ENCODE measurements around the gene RAB30. TPM values are rescaled to one million over a fixed set of nuclear protein-coding genes. Genes with fewer than 3 reads are reported as not detected.

Gene RAB30
- polyA plus RNA-seq, 1 donor = 5.3 TPM

DNA sequence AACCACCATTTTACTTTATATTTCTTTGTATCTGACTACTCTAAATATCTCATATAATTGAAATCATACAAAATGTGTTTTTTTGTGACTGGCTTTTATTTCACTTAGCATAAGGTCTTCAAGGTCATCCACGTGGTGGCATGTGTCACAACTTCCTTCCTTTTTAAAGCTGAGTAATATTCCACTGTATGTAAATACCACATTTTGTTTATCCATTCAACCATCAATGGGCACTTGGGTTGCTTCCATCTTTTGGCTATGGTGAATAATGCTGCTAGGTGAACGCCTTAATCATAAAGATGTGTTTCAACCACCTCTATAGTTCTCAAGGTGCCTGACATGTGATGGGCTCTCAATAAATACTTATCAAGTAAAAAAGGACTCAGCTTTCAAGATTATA lies 15.5 kb downstream of the RAB30 start:
- Histone ChIP-seq H3K27ac (ENCODE audit: low read length) (no peak overlapping the region), H3K36me3 (ENCODE audit: control insufficient read depth, insufficient read depth, low read length) (no peaks in the 10 kb centered on the region), H3K9me3 (ENCODE audit: control insufficient read depth, low read depth, low read length) (no peaks in the 10 kb centered on the region), H3K4me3 (ENCODE audit: low read length) (no peak overlapping the region), H3K4me1 (ENCODE audit: control insufficient read depth, insufficient read depth, low read length) (no peaks in the 10 kb centered on the region), H3K27me3 (ENCODE audit: control insufficient read depth, insufficient read depth, low read length) (no peaks in the 10 kb centered on the region)
- WGBS (ENCODE audit: insufficient coverage, low lambda C conversion rate) = 83% methylated on average over 1 of the region's 2 CpGs
- DNase-seq = no peak

DNA sequence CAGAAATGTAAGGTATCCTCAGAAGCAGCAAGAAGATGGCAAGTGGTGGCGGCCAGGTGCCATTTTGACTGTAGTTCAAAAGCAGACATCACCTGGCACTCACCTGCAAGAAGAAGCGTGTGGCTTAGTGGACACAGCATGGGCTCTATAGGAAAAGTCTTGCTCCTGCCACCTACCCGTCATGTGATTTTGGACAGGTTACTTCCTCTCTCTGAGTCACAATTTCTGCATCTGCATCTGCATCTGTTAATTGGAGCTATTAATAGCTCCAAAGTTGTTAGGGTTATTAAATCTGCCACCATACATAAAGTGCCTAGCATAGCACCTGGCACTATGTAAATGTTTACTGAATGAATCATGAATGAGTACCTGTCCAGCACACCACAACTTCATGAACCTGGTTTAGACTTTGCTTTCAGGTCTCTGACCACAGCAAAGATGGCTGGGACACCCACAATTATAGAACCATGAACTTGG lies 16.8 kb downstream of the RAB30 start:
- Histone ChIP-seq H3K27ac (ENCODE audit: low read length) (no peak overlapping the region), H3K9me3 (ENCODE audit: control insufficient read depth, low read depth, low read length) (no peaks in the 10 kb centered on the region), H3K4me3 (ENCODE audit: low read length) (no peak overlapping the region), H3K36me3 (ENCODE audit: control insufficient read depth, insufficient read depth, low read length) (no peaks in the 10 kb centered on the region), H3K4me1 (ENCODE audit: control insufficient read depth, insufficient read depth, low read length) (no peaks in the 10 kb centered on the region), H3K27me3 (ENCODE audit: control insufficient read depth, insufficient read depth, low read length) (no peaks in the 10 kb centered on the region)
- WGBS (ENCODE audit: insufficient coverage, low lambda C conversion rate) = no CpG with 5 or more reads among the region's 3 CpGs
- peak in 1 of 2 donors; percentile 67 for DNase-seq

DNA sequence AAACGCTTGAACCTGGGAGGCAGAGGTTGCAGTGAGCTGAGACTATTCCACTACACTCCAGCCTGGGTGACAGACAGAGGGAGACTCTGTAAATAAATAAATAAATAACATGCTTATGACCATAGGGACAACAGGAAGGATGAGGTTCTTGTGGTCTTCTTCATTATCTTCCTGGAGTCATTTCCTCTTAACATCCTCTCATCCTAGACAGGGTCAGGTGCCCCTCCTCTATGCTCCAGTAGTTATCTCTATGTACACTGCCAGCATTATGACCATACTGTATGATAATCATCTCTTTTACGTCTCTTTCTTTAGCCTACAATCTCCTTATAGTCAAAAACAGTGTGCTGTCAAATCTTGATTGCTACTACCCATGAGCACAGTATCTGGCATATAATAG lies 17.7 kb downstream of the RAB30 start:
- H3K4me1 ChIP-seq (ENCODE audit: control insufficient read depth, insufficient read depth, low read length) = no peaks in the 10 kb centered on the region
- H3K9me3 ChIP-seq (ENCODE audit: control insufficient read depth, low read depth, low read length) = no peaks in the 10 kb centered on the region

DNA sequence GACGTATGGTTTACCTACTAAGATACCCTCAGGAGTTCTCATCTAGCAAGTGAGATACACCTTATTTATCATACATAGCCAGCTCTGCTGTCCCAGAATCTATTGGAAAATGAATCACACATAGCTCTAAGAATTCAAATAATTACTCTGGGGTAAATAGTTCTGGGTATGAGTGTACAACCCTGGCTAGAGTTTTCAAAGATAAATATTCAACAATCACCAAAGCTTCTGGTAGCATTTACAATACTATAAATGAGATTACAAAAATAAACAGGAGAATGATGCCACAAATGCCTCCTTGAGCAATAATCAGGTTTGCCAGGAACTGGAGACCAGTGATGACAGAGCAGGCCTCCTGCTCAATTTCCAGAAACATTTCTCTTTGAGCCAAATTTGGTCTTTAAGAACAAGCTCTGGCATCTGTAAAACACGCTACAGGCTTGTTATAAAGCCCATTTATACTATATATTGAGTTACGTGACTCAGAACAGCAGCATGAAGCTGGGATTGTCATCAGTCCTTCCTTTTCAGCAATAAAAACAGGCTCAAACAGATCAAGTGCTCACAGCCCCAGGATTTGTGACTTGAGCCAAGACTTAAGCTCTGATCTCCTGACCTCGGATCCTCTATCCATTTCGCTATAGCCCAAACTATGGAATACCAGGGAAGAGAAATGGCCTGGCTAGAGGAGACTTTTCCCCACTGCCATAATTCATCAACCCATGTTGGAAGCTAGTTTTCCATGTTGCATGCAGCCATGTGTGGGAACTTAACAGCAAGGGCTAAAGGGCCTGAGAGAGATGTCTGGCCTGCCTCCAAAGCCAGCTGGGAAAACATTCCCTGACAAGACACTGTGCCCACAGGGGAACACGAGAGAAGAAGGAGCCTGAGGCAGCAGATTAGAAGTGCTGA lies 19.7 kb downstream of the RAB30 start:
- no peaks in the 10 kb centered on the region for H3K27me3 ChIP-seq (ENCODE audit: control insufficient read depth, insufficient read depth, low read length)
- no CpG with 5 or more reads among the region's 6 CpGs for WGBS (ENCODE audit: insufficient coverage, low lambda C conversion rate)
- H3K36me3 ChIP-seq (ENCODE audit: control insufficient read depth, insufficient read depth, low read length) = no peaks in the 10 kb centered on the region
- no peaks in the 10 kb centered on the region for H3K9me3 ChIP-seq (ENCODE audit: control insufficient read depth, low read depth, low read length)
- no peak overlapping the region for H3K27ac ChIP-seq (ENCODE audit: low read length)
- no peaks in the 10 kb centered on the region for H3K4me1 ChIP-seq (ENCODE audit: control insufficient read depth, insufficient read depth, low read length)
- DNase-seq = peak in 1 of 2 donors; percentile 17
- H3K4me3 ChIP-seq (ENCODE audit: low read length) = no peak overlapping the region

More for the DNA sequence above, 17.7 kb downstream of the RAB30 start:
- no peak for DNase-seq
- Histone ChIP-seq H3K4me3 (ENCODE audit: low read length) (no peak overlapping the region), H3K36me3 (ENCODE audit: control insufficient read depth, insufficient read depth, low read length) (no peaks in the 10 kb centered on the region), H3K27me3 (ENCODE audit: control insufficient read depth, insufficient read depth, low read length) (no peaks in the 10 kb centered on the region), H3K27ac (ENCODE audit: low read length) (no peak overlapping the region)
- no CpG with 5 or more reads among the region's 2 CpGs for WGBS (ENCODE audit: insufficient coverage, low lambda C conversion rate)

DNA sequence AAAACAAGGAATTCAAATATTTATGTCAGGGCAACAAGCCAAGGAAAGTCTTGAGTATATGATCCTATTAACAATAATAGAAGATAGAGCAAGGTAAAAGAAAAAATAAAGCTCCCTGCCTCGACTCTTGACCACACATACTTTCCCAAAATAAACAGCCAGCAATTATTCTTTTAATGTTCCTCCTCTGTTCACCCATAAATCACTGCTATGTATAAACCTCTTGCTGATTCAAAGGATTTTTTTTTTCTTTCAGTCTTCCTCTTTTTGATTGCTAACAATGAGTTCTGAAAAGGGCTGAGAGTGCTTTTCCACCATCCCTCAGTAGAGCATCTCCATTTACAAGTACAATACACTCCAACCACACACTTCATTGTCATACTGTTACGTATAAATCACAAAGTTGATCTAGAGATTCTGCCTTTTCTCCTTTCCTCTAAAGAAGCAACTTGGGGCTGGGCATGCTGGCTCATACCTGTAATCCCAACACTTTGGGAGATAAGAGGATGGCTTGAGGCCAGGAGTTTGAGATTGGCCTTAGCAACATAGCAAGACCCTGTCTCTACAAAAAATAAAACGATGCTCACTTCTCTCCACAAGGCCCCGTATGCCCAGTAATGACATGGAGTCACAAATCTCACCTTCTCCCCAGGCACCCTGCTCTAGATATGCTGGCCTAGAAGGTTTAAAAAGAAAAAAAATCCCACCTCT lies 24.0 kb downstream of the RAB30 start:
- 11% methylated on average over 1 of the region's 4 CpGs for WGBS (ENCODE audit: insufficient coverage, low lambda C conversion rate)
- H3K4me3 ChIP-seq (ENCODE audit: low read length) = no peak overlapping the region
- no peaks in the 10 kb centered on the region for H3K36me3 ChIP-seq (ENCODE audit: control insufficient read depth, insufficient read depth, low read length)
- no peak overlapping the region for H3K27ac ChIP-seq (ENCODE audit: low read length)
- H3K27me3 ChIP-seq (ENCODE audit: control insufficient read depth, insufficient read depth, low read length) = no peaks in the 10 kb centered on the region
- H3K9me3 ChIP-seq (ENCODE audit: control insufficient read depth, low read depth, low read length) = no peaks in the 10 kb centered on the region
- no peak for DNase-seq
- no peaks in the 10 kb centered on the region for H3K4me1 ChIP-seq (ENCODE audit: control insufficient read depth, insufficient read depth, low read length)

DNA sequence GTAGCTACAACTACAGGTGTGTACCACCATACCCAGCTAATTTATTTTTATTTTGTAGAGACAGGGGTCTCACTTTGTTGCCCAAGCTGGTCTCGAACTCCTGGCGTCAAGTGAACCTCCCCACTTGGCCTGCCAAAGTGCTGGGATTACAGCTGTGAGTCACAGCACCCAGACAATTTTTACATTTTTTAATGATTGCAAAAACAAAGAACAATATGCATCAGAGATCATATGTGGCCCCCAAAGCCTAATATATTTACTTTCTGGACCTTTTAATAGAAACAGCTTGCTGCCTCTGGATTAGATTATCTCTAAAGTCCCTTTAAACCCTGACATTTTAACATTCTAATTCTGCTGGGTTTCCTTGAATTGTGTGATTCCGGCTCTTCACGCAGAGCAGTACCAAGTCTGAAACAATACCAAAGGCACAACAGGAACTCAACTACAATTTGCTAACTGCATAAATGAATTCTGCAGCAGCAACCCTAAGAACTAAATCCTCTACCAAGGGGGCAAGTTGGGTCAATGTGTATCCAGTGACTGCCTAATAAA lies 25.0 kb downstream of the RAB30 start:
- no peaks in the 10 kb centered on the region for H3K4me1 ChIP-seq (ENCODE audit: control insufficient read depth, insufficient read depth, low read length)
- DNase-seq = no peak
- no peaks in the 10 kb centered on the region for H3K36me3 ChIP-seq (ENCODE audit: control insufficient read depth, insufficient read depth, low read length)
- no peak overlapping the region for H3K27ac ChIP-seq (ENCODE audit: low read length)
- no peaks in the 10 kb centered on the region for H3K27me3 ChIP-seq (ENCODE audit: control insufficient read depth, insufficient read depth, low read length)
- no peaks in the 10 kb centered on the region for H3K9me3 ChIP-seq (ENCODE audit: control insufficient read depth, low read depth, low read length)
- H3K4me3 ChIP-seq (ENCODE audit: low read length) = no peak overlapping the region
- WGBS (ENCODE audit: insufficient coverage, low lambda C conversion rate) = no CpG with 5 or more reads among the region's 4 CpGs

DNA sequence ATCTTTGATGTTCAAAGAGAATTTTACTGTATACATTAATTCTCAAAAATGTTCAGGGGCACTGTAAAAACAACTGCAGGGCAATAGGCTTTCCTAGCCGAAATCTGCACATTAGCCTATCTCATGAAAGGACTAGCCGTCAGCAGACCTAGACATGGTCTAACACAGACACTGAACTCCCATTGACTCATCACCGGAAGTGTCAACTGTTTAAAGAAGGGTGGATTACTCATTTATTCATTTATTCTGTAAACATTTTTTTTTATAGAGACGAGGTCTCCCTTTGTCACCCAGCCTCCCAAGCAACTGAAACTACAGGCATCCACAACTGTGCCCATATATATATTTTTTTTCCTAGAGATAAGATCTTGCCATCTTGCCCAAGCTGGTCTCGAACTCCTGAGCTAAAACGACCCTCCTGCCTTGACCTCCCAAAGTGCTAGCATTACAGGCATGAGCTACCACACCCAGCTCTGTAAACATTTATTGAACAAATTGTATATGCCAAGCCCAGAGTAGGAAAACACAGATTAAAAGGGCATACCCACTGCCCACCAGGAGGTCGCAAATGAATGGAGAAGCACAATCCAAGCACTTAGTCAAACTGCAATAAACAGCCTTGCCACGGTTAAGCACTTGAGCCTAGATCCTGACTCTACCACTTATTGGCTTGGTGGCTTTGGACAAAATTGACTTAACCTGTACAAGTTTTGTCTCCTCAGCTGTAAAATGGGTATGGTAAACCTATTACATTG lies 26.6 kb downstream of the RAB30 start:
- Histone ChIP-seq H3K27me3 (ENCODE audit: control insufficient read depth, insufficient read depth, low read length) (no peaks in the 10 kb centered on the region), H3K4me3 (ENCODE audit: low read length) (no peak overlapping the region), H3K36me3 (ENCODE audit: control insufficient read depth, insufficient read depth, low read length) (no peaks in the 10 kb centered on the region), H3K27ac (ENCODE audit: low read length) (no peak overlapping the region), H3K4me1 (ENCODE audit: control insufficient read depth, insufficient read depth, low read length) (no peaks in the 10 kb centered on the region), H3K9me3 (ENCODE audit: control insufficient read depth, low read depth, low read length) (no peaks in the 10 kb centered on the region)
- no peak for DNase-seq
- 90% methylated on average over 2 of the region's 8 CpGs for WGBS (ENCODE audit: insufficient coverage, low lambda C conversion rate)

DNA sequence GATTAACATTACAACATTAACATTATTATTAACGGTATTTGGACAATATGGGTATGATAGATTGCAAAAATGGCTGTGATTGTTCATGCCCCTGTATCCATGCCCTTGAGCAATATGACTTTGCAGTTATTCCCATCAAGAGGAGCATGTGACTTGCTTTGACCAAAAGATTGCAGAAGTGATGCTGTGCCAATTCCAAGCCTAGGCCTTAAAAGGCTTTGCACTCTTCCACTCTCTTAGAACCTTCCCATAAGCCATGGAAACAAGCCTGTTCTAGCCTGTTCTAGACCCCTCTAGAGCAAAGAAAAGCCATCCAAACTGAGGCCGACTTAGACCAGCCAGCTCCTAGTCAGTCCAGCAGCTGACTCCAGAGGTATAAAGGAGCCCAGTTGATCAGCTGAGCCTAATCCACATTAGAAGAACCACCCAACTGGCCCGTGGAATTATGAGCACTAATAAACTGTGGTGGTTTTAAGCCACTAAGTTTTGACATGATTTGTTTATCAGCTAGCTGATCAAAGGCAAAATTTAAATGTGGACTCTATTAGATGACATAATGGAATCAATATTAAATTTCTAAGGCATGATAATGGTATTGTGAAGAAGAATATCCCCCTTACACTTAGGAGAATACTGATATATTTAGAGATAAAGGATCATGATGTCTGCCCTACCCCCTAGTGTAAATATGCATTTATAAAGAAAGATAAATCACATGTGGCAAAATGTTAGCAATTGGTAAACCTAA lies 28.6 kb downstream of the RAB30 start:
- no peaks in the 10 kb centered on the region for H3K9me3 ChIP-seq (ENCODE audit: control insufficient read depth, low read depth, low read length)
- no peak overlapping the region for H3K27ac ChIP-seq (ENCODE audit: low read length)
- H3K36me3 ChIP-seq (ENCODE audit: control insufficient read depth, insufficient read depth, low read length) = no peaks in the 10 kb centered on the region
- WGBS (ENCODE audit: insufficient coverage, low lambda C conversion rate) = no CpG with 5 or more reads among the region's 3 CpGs
- no peaks in the 10 kb centered on the region for H3K27me3 ChIP-seq (ENCODE audit: control insufficient read depth, insufficient read depth, low read length)
- no peak for DNase-seq
- no peaks in the 10 kb centered on the region for H3K4me1 ChIP-seq (ENCODE audit: control insufficient read depth, insufficient read depth, low read length)
- no peak overlapping the region for H3K4me3 ChIP-seq (ENCODE audit: low read length)

DNA sequence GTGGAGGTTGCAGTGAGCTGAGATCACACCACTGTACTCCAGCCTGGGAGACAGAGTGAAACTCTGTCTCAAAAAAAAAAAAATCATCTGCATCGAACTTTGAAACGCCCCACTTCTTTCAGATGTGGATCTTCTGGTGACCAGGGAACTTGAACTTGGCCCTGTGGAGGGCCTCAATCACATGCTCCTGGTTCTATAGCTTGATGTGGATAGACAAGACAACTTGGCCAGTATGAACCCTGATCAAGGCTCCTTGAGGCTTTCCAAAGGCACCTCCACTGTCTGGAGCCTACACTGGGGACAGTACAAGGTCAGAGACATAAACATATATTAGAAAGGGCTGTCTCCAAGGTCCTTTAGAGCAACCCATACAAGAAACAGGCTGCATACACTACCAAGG lies 30.6 kb downstream of the RAB30 start:
- WGBS (ENCODE audit: insufficient coverage, low lambda C conversion rate) = no CpG with 5 or more reads among the region's 2 CpGs
- H3K9me3 ChIP-seq (ENCODE audit: control insufficient read depth, low read depth, low read length) = no peaks in the 10 kb centered on the region
- H3K27me3 ChIP-seq (ENCODE audit: control insufficient read depth, insufficient read depth, low read length) = no peaks in the 10 kb centered on the region
- DNase-seq = peak; percentile 69 to 86
- no peaks in the 10 kb centered on the region for H3K36me3 ChIP-seq (ENCODE audit: control insufficient read depth, insufficient read depth, low read length)
- no peaks in the 10 kb centered on the region for H3K4me1 ChIP-seq (ENCODE audit: control insufficient read depth, insufficient read depth, low read length)
- H3K27ac ChIP-seq (ENCODE audit: low read length) = peak overlapping the region; percentile 54
- no peak overlapping the region for H3K4me3 ChIP-seq (ENCODE audit: low read length)
